ENCODE data around the gene APEX1.
"Not testable (repeated sequence)": the region's sequence is repeated elsewhere in the genome, so short reads cannot be mapped to it uniquely, and the experiment has no call there.

APEX1 gene

GRCh38 chr14:20472536-20473169 is 17.6 kb downstream of the APEX1 start:
- no peak for DNase-seq (ENCODE audit: low spot score)

- DNase-seq (ENCODE audit: low spot score): no peak
Observed at GRCh38 chr14:20476776-20477175, 21.8 kb downstream of the APEX1 start.

- no peak for DNase-seq (ENCODE audit: low spot score)
Observed at GRCh38 chr14:20477211-20477876, 22.3 kb downstream of the APEX1 start.

GRCh38 chr14:20478894-20479293 is 23.9 kb downstream of the APEX1 start:
- no peak for DNase-seq (ENCODE audit: low spot score)

GRCh38 chr14:20482382-20482781 is 27.4 kb downstream of the APEX1 start:
- DNase-seq (ENCODE audit: low spot score): no peak

DNA sequence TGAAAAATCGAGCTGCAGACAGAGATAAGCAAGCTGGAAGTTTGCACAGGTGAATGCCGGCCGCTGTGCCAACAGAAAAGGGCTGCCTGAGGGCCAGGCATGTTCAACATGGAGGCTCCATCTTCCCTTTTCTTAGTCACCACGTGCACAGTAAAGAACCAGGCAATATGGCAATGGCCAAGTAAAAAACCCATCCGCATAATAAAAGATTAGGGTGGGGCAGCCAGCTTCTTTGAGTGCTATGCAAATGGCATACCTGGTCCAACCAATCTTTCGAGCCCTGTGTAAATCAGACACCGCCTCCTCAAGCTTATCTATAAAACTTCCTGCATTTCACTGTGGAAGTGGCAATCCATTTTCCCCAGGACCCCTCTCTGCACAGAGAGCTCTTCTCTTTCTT is 30.9 kb downstream of the APEX1 start:
- DNase-seq (ENCODE audit: low spot score): no peak

GRCh38 chr14:20486684-20487395 is 31.8 kb downstream of the APEX1 start:
- DNase-seq (ENCODE audit: low spot score): no peak

DNA sequence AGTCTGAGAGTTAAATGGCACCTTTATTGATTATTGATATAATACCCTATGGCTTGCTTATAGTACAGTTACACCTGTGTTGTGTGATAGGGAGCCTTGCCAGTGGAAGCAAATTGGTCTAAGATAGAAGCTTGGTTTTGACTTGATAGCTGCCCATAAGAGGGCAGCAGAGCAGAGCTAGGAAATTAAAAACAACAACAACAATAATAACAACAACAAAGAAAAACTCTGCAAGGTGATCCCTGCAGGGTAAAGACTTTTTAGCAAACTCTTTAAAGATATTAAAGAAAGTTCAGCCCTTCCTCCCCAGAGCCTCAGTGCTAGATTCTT is 32.3 kb downstream of the APEX1 start:
- no peak for DNase-seq (ENCODE audit: low spot score)

DNA sequence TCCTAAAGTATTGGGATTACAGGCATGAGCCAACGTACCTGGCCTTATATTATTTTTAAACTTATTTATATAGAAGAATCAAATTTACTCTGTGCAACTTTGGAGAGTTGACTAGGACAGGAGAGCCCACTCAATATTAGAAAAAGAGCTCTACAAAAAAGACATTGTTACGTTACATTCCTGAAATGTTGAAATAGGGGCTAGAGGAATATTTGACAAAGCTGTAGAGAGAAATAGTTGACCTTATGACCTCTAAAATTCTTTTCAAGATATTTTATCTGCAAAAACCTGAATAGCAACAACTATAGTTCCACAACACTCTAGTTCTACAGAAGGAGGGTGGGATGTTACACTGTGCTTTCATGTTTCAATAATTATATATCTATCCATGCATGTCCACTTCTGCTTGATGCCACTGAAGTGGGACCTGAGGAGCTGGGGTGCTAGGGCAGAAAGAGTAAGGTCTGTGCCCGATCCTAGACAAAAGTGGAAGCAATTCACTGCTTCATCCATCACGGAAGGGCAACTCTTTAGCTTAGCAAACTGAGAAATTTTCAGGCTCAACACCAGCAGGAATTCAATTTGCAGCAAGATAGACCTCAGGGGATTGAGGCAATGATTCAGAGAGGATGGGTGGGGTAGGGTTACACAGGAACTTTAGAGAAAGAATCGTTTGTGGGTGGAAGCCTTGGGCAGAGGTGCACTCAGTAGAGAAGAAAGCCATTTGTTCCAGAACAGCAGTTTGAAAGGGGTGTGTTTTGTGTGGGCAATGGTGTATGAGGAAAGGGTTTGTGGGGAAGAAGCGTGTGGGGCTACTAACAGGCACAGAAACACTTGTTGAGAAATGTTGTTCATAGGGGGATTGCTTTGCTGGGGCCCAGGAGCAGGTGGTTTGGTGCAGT is 34.3 kb downstream of the APEX1 start:
- DNase-seq (ENCODE audit: low spot score): no peak

GRCh38 chr14:20490563-20490962 is 35.5 kb downstream of the APEX1 start:
- DNase-seq (ENCODE audit: low spot score): no peak

DNA sequence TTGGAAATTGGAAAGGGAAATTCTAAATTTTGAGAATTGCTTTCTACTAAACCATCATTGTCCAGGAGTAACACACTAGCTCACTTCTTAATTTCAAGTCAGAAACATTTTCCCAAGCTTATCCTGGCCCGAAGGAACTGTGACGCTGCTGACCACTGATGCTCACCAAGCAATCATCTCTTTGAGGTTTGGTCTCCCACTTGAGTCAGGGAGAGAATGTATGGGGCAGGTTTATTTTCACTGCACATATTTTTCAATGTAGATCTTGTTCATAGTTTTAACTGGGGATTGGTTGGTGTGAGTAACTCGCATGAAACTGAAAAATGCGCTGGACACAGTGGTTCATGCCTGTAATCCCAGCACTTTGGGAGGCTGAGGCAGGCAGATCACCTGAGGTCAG is 37.5 kb downstream of the APEX1 start:
- no peak for DNase-seq (ENCODE audit: low spot score)

DNA sequence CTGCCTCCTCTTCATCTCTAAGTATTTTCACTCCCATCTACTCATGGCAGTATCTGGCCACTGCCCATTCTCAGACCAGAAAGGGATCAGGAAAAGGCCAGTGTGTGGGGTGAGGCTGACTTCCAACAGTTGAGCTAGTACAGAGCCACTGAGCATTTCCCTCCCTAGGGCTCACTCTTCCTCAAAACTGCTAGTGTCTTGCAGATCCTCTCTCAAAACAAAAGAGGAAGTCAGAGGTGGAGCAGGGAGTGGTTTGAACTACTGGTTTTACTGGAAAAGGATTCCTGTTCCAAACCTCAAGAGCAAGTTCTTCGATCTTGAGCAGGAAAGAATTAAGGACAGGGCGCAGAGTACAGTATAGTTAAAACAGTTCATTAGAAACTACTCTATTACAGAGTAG is 38.6 kb downstream of the APEX1 start:
- no peak for DNase-seq (ENCODE audit: low spot score)

- no peak for DNase-seq (ENCODE audit: low spot score)
Observed at GRCh38 chr14:20494935-20495766, 40.1 kb downstream of the APEX1 start.

- no peak for DNase-seq (ENCODE audit: low spot score)
Observed at GRCh38 chr14:20498622-20499021, 43.6 kb downstream of the APEX1 start.

GRCh38 chr14:20499108-20499507 is 44.1 kb downstream of the APEX1 start:
- DNase-seq (ENCODE audit: low spot score): no peak

DNA sequence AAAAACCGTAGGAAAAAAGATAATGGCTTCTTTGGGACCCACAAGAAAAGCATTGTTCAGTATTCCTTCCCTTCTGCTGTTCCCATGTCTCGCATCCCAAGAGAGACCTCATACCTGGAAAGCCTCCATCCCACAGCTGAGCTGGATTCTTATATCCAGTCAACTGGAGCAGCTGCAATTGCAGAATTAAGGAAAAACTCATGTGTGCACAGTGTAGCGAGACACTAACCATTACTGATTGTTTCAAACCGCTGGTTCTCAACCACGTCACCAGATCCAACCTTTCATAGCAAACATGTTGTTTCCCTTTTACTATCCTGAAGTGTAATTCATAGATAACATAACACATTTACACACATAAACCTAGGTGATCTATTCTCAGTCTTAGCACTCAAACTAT is 44.9 kb downstream of the APEX1 start:
- no peak for DNase-seq (ENCODE audit: low spot score)

DNA sequence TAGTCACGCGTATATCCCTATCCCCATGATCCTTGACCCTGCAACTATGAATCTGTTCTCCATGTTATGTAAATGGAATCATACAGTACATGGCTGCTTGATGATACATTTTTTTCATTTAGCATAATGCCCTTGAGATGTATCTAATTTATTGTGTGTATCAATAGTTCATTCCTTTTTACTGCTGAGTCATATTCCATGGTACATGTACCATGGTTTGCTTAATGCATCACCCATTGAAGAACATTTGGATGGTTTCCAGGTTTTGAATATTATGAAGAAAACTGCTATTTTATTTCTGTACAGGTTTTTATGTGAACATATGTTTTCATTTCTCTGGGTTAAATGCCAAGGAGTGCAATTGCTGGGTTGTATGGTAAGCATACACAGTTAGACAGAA is 46.3 kb downstream of the APEX1 start:
- no peak for DNase-seq (ENCODE audit: low spot score)

GRCh38 chr14:20503898-20504297 is 48.9 kb downstream of the APEX1 start:
- DNase-seq (ENCODE audit: low spot score): no peak

DNA sequence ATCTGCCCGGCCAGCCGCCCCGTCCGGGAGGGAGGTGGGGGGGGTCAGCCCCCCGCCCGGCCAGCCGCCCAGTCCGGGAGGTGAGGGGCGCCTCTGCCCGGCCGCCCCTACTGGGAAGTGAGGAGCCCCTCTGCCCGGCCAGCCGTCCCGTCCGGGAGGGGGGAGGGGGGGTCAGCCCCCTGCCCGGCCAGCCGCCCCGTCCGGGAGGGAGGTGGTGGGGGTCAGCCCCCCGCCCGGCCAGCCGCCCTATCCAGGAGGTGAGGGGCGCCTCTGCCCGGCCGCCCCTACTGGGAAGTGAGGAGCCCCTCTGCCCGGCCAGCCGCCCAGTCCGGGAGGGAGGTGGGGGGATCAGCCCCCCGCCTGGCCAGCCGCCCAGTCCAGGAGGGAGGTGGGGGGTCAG is 51.2 kb downstream of the APEX1 start:
- not testable (repeated sequence) for DNase-seq (ENCODE audit: low spot score)

GRCh38 chr14:20506752-20507151 is 51.7 kb downstream of the APEX1 start:
- not testable (repeated sequence) for DNase-seq (ENCODE audit: low spot score)

Measured in kidney capillary endothelial cell (primary cell).